Measurements from ENCODE around the gene MYO18B. TPM values are rescaled to one million over a fixed set of nuclear protein-coding genes. Genes with fewer than 3 reads are reported as not detected.

The MYO18B gene
- total RNA-seq, 1 donor from 2014 or later, result not detected

DNA sequence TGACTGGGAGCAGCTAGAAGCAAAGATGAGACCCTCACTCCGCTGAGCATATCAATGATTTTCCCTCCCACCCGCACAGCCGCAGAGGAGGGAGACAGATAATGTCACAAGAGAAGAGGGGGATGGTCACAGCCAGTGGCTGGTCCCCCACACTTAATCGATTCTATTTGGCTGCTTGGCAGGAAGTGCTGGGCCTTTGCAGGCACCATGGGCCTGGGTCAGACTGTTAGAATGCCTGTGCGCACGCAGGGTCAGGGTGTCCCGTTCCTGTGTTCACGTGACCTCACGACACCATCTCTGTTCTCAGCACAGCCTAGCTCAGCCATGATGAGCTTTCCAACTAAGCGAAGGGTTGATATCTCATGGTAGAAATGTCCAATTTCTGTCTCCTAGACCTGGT, 107.0 kb downstream of the MYO18B start:
- intact Hi-C loops (cut with DNase I), result no loop called here
- Histone ChIP-seq H3K27ac (no peak overlapping the region), H3K36me3 (no peaks in the 10 kb centered on the region), H3K9me3 (no peaks in the 10 kb centered on the region), H3K4me1 (no peaks in the 10 kb centered on the region), H3K27me3 (no peaks in the 10 kb centered on the region), H3K4me3 (no peak overlapping the region)
- DNase-seq (ENCODE audit: extremely low spot score in 2 of 2), result no peak
- no peak for TF ChIP-seq POLR2A (IDR thresholded peaks at IDR 0.05)
- no peak for TF ChIP-seq POLR2AphosphoS5 (IDR thresholded peaks at IDR 0.05; ENCODE audit: insufficient read depth in 1 of 2, low read depth in 1 of 2)
- TF ChIP-seq, protein P1, sequence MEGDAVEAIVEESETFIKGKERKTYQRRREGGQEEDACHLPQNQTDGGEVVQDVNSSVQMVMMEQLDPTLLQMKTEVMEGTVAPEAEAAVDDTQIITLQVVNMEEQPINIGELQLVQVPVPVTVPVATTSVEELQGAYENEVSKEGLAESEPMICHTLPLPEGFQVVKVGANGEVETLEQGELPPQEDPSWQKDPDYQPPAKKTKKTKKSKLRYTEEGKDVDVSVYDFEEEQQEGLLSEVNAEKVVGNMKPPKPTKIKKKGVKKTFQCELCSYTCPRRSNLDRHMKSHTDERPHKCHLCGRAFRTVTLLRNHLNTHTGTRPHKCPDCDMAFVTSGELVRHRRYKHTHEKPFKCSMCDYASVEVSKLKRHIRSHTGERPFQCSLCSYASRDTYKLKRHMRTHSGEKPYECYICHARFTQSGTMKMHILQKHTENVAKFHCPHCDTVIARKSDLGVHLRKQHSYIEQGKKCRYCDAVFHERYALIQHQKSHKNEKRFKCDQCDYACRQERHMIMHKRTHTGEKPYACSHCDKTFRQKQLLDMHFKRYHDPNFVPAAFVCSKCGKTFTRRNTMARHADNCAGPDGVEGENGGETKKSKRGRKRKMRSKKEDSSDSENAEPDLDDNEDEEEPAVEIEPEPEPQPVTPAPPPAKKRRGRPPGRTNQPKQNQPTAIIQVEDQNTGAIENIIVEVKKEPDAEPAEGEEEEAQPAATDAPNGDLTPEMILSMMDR (IDR thresholded peaks at IDR 0.05), result no peak

DNA sequence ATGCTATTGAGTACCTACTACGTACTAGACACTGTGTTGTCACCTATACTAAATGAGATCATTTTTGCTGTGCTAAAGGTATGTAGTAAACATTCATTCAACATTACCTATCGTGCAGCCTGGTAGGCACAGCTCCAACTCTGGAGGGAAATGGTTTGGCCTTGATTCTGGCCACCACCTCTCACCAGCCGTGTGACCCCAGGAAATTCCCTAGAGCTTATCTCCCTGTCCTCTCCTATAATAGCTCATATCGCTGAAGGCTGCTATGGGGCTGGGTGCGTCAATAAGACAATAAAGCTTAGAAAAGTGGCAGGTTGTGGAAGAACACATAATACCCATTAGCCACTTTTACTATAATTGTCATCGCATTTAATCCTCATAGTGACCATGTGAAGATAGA, 107.5 kb downstream of the MYO18B start:
- intact Hi-C loops (cut with DNase I), result no loop called here
- no peak for DNase-seq (ENCODE audit: extremely low spot score in 2 of 2)
- no peaks in the 10 kb centered on the region for H3K27me3 ChIP-seq

DNA sequence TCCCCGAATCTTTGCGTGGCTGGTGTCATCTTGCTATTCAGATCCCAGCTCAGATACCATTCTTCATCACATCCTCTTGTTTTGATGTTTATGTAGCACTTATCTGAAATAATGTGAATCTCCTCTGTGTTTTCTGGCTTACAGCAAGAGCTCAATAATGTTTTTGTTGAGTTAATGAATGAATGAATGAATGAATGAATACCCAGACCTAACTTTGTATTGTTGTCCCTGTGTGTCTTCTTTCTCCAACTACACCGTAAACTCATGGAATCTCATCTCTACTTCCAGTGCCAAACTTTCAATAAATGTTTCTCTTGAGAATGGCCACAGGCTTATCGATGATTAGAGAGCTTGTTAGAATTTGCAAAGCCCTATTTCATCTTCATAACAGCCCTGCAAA, 110.2 kb downstream of the MYO18B start:
- no peaks in the 10 kb centered on the region for H3K27me3 ChIP-seq
- no peaks in the 10 kb centered on the region for H3K4me1 ChIP-seq
- no peaks in the 10 kb centered on the region for H3K9me3 ChIP-seq
- intact Hi-C loops (cut with DNase I), result no loop called here
- DNase-seq (ENCODE audit: extremely low spot score in 2 of 2), result no peak
- no peak overlapping the region for H3K27ac ChIP-seq
- H3K4me3 ChIP-seq, result no peak overlapping the region
- no peaks in the 10 kb centered on the region for H3K36me3 ChIP-seq
- TF ChIP-seq POLR2A (IDR thresholded peaks at IDR 0.05), result no peak
- TF ChIP-seq POLR2AphosphoS5 (IDR thresholded peaks at IDR 0.05; ENCODE audit: insufficient read depth in 1 of 2, low read depth in 1 of 2), result no peak
- TF ChIP-seq, protein P1 (IDR thresholded peaks at IDR 0.05), result no peak

More for the DNA sequence above, 107.5 kb downstream of the MYO18B start:
- Histone ChIP-seq H3K27ac (no peak overlapping the region), H3K9me3 (no peaks in the 10 kb centered on the region), H3K36me3 (no peaks in the 10 kb centered on the region), H3K4me1 (no peaks in the 10 kb centered on the region), H3K4me3 (no peak overlapping the region)
- TF ChIP-seq POLR2AphosphoS5 (IDR thresholded peaks at IDR 0.05; ENCODE audit: insufficient read depth in 1 of 2, low read depth in 1 of 2) (no peak), POLR2A (IDR thresholded peaks at IDR 0.05) (no peak)
- TF ChIP-seq, protein P1 (IDR thresholded peaks at IDR 0.05), result no peak

GRCh38 chr22:25853078-25853477, 111.1 kb downstream of the MYO18B start:
- Histone ChIP-seq H3K27me3 (no peaks in the 10 kb centered on the region), H3K4me3 (no peak overlapping the region), H3K36me3 (no peaks in the 10 kb centered on the region), H3K9me3 (no peaks in the 10 kb centered on the region), H3K4me1 (no peaks in the 10 kb centered on the region), H3K27ac (no peak overlapping the region)
- DNase-seq (ENCODE audit: extremely low spot score in 2 of 2), result no peak
- intact Hi-C loops (cut with DNase I), result no loop called here
- TF ChIP-seq POLR2AphosphoS5 (IDR thresholded peaks at IDR 0.05; ENCODE audit: insufficient read depth in 1 of 2, low read depth in 1 of 2) (no peak), POLR2A (IDR thresholded peaks at IDR 0.05) (no peak)
- TF ChIP-seq, protein P1 (IDR thresholded peaks at IDR 0.05), result no peak

DNA sequence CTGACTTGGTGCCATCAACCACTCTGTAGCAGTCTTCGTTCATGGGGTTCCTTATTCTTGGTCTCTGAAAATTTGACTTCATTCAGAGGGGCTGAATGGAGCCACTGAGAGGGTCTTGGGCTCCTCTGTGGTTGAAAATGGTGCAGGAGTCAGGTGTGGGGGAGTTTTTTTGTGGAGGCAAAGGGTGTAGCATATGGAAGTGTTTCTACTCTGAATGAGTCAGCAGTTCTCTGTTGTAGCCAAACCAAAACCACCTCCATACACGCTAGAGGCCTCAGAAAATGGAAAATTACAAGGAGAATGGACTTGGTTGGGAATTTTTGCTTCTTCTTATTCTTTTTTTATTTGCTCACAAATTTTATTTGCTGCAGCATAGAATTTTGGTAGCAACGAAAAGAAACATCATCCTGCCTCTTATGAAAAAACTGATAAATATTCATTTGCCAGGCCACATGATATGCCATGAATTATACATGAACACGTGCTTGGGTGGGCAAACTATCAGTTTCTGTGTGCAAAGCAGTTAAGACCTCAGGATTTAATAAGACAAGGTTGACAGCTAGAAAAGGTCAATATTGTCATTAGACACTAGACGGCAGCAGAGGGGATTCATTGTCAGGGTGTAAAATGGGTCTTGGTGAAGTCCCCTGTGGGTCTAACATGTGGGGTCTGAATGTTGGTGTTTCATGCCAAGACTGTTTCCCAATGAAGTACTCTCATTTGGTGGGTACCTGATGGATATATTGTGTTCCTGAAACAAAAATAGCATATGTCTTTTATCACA, 111.7 kb downstream of the MYO18B start:
- intact Hi-C loops (cut with DNase I), result no loop called here
- TF ChIP-seq POLR2AphosphoS5 (IDR thresholded peaks at IDR 0.05; ENCODE audit: insufficient read depth in 1 of 2, low read depth in 1 of 2) (no peak), POLR2A (IDR thresholded peaks at IDR 0.05) (no peak)
- TF ChIP-seq, protein P1 (IDR thresholded peaks at IDR 0.05), result no peak
- DNase-seq (ENCODE audit: extremely low spot score in 2 of 2), result no peak
- Histone ChIP-seq H3K4me3 (no peak overlapping the region), H3K4me1 (no peaks in the 10 kb centered on the region), H3K27me3 (no peaks in the 10 kb centered on the region), H3K9me3 (no peaks in the 10 kb centered on the region), H3K27ac (no peak overlapping the region), H3K36me3 (no peaks in the 10 kb centered on the region)

Data from vagina (tissue), 2 donors.